ENCODE measurements around the gene SMG9.
"Not testable (repeated sequence)": the region's sequence is repeated elsewhere in the genome, so short reads cannot be mapped to it uniquely, and the experiment has no call there.

Gene SMG9

GRCh38 chr19:43684326-43684725 is 70.4 kb downstream of the SMG9 start:
- Histone ChIP-seq H3K27me3 (replicated peaks; ENCODE audit: control insufficient read depth, insufficient read depth, low read length) (no peaks in the 10 kb centered on the region; the same call in none of the 2 replicates), H3K36me3 (ENCODE audit: control insufficient read depth, insufficient read depth, low read length) (no peaks in the 10 kb centered on the region), H3K4me3 (replicated peaks; ENCODE audit: low read depth, low read length) (no peak overlapping the region)
- DNase-seq (ENCODE audit: extremely low read depth, insufficient read length): no peak
- TF ChIP-seq CTCF (IDR thresholded peaks at IDR 0.05; ENCODE audit: insufficient read depth, low read length, poor library complexity, severe bottlenecking): no peak

DNA sequence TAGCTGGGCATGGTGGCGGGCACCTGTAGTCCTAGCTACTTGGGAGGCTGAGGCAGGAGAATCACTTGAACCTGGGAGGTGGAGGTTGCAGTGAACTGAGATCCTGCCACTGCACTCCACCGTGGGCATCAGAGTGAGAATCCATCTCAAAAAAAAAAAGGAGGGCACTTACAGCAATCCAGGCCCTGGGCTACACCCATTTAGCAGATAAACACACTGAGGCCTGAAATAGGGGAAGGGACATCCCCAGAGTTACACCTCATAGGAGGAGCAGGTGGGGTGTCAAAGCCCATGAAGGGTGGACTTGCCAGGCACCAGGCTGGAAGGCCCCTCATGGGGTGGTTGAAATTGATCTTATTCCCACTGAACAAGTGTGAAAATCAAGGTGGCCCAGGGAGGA is 70.9 kb downstream of the SMG9 start:
- no peak for DNase-seq (ENCODE audit: extremely low read depth, insufficient read length)
- no peak for TF ChIP-seq CTCF (IDR thresholded peaks at IDR 0.05; ENCODE audit: insufficient read depth, low read length, poor library complexity, severe bottlenecking)
- Histone ChIP-seq H3K27me3 (replicated peaks; ENCODE audit: control insufficient read depth, insufficient read depth, low read length) (no peaks in the 10 kb centered on the region; the same call in none of the 2 replicates), H3K36me3 (ENCODE audit: control insufficient read depth, insufficient read depth, low read length) (no peaks in the 10 kb centered on the region), H3K4me3 (replicated peaks; ENCODE audit: low read depth, low read length) (no peak overlapping the region)

DNA sequence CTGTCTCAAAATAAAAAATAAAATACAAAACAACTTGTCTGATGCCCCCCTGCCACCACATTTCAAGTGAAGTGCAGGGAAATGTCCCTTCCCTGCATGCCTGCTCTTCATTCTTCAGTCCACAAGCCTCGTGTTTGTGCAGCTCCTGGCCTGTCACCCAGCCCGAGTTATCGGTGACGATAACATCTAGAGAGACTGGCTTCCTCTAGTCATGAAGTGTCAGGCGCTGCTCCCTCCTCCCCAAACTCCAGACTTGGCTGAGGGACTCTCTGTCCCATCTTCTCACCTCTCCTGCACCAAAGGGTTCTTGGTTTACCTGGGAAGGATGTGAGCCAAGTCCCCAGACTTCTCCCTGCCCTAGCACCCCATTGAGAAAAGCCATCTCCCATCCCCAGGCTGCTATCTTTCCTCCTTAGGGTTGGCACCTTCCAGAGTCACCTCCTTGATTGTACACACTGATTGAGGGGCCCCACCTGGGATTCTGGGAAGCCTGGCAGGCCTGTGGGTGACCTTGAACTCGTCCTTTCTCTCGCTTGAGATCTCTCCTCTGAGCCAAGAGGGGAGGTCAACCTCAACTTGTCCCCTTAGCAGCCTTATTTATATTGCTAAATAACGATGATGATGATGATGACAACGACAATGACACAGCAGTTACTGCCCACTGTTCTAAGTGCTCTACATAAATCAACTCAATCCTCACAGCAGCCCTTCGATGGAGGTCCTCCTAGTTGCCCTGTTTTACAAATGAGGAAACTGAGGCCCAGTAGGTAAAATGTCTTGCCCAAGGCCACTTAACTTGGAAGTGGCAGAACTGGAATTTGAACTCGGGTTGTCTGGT is 71.7 kb downstream of the SMG9 start:
- Histone ChIP-seq H3K4me3 (replicated peaks; ENCODE audit: low read depth, low read length) (no peak overlapping the region), H3K36me3 (ENCODE audit: control insufficient read depth, insufficient read depth, low read length) (no peaks in the 10 kb centered on the region), H3K27me3 (replicated peaks; ENCODE audit: control insufficient read depth, insufficient read depth, low read length) (no peaks in the 10 kb centered on the region; the same call in none of the 2 replicates)
- TF ChIP-seq CTCF (IDR thresholded peaks at IDR 0.05; ENCODE audit: insufficient read depth, low read length, poor library complexity, severe bottlenecking): no peak
- DNase-seq (ENCODE audit: extremely low read depth, insufficient read length): no peak

DNA sequence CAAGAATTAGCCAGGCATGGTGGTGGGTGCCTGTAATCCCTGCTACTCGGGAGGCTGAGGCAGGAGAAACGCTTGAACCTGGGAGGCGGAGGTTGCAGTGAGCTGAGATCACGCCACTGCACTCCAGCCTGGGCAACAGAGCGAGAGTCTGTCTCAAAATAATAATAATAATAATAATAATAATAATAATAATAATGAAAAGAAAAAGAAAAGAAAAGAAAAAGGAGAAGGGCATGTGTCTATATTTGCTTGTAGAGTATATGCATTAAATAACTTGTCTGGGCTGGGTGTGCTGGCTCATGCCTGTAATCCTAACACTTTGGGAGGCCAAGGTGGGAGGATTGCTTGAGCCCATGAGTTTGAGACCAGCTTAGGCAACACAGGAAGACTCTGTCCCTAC is 72.5 kb downstream of the SMG9 start:
- H3K4me3 ChIP-seq (replicated peaks; ENCODE audit: low read depth, low read length); DNase-seq (ENCODE audit: extremely low read depth, insufficient read length); H3K27me3 ChIP-seq (replicated peaks; ENCODE audit: control insufficient read depth, insufficient read depth, low read length); H3K36me3 ChIP-seq (ENCODE audit: control insufficient read depth, insufficient read depth, low read length): not testable (repeated sequence)

- no peak overlapping the region for H3K4me3 ChIP-seq (replicated peaks; ENCODE audit: low read depth, low read length)
- DNase-seq (ENCODE audit: extremely low read depth, insufficient read length): no peak
- no peaks in the 10 kb centered on the region; the same call in none of the 2 replicates for H3K27me3 ChIP-seq (replicated peaks; ENCODE audit: control insufficient read depth, insufficient read depth, low read length)
- no peak for TF ChIP-seq CTCF (IDR thresholded peaks at IDR 0.05; ENCODE audit: insufficient read depth, low read length, poor library complexity, severe bottlenecking)
- no peaks in the 10 kb centered on the region for H3K36me3 ChIP-seq (ENCODE audit: control insufficient read depth, insufficient read depth, low read length)
These were observed 72.9 kb downstream of the SMG9 start for GRCh38 chr19:43681821-43682220.

DNA sequence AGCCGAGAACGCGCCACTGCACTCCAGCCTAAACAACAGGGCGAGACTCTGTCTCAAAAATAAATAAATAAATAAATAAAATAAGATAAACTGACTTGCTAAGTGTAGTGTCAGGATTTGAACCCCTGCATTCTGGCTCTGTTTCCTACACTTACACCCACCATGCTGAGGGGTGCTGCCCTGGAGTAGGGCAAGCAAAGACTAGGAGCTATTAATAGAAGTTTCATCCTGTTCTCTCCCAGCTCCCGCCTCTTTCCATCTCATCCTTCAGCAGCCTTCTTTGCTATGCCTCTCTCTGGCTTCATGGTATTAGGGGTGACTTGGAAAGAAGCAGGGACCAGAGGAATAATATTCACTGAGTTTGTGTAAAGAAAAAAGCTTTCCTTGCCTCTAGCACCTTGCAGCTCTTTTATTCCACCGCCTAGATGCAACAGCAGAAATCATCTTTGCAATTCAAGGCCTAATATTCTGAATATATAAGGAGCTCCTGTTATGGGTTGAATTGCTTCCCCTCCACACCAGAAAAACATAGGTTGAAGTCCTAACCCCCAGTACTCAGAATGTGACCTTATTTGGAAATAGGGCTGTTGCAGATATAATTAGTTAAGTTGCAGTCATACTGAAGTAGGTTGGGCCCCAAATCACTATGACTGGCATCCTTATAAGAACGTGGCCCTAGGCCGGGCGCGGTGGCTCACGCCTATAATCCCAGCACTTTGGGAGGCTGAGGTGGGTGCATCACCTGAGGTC is 76.1 kb downstream of the SMG9 start:
- no peaks in the 10 kb centered on the region for H3K36me3 ChIP-seq (ENCODE audit: control insufficient read depth, insufficient read depth, low read length)
- TF ChIP-seq CTCF (IDR thresholded peaks at IDR 0.05; ENCODE audit: insufficient read depth, low read length, poor library complexity, severe bottlenecking): no peak
- DNase-seq (ENCODE audit: extremely low read depth, insufficient read length): no peak
- H3K4me3 ChIP-seq (replicated peaks; ENCODE audit: low read depth, low read length): no peak overlapping the region
- no peaks in the 10 kb centered on the region; the same call in none of the 2 replicates for H3K27me3 ChIP-seq (replicated peaks; ENCODE audit: control insufficient read depth, insufficient read depth, low read length)
